ENCODE results near the gene DNAJC24. TPM values are rescaled to one million over a fixed set of nuclear protein-coding genes. Genes with fewer than 3 reads are reported as not detected.

DNAJC24 gene
- total RNA-seq, 2 donors from 2014 or later, result 9.9 to 10.0 TPM

DNA sequence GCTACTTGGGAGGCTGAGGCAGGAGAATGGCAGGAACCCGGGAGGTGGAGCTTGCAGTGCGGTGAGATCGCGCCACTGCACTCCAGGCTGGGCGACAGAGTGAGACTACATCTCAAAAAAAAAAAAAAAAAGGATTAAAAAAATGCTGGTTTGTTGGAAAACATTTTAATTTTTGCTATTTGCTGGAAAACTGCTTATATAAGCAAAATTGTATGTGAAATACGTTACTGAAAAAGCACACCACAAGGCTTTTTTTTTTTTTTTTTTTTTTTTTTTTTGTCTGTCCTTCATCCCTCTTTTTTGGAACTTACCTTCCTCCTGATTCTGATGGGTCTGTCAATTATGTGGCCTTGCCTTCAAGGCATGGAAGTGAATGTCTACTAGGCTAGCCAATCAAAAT, 41.0 kb upstream of the DNAJC24 start:
- no peak for DNase-seq (ENCODE audit: low spot score)
- no peaks in the 10 kb centered on the region for H3K36me3 ChIP-seq
- no peak for TF ChIP-seq CTCF (IDR thresholded peaks at IDR 0.05)
- no peak overlapping the region for H3K4me3 ChIP-seq
- H3K27me3 ChIP-seq, result no peaks in the 10 kb centered on the region
- H3K4me1 ChIP-seq, result no peaks in the 10 kb centered on the region
- H3K9me3 ChIP-seq, result no peaks in the 10 kb centered on the region
- no peak overlapping the region for H3K27ac ChIP-seq

DNA sequence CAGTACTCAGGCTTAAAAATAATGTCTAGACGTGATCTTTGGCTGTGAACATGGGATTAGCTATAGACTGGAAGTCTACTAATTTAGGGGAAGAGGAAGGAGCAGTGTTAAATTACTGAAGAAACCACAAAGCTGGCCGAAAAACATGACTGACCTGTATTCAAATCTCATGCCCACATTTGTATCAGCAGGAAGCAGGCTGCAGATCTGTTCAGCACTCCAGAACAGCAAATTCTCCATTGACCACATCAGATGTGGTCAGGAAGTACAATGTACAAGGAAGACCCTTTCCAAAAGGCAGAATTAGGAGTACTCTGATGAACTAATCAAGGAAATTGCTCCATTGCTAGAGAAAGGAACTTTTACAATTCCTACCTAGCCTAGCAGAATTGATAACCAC, 31.9 kb upstream of the DNAJC24 start:
- TF ChIP-seq CTCF (IDR thresholded peaks at IDR 0.05), result no peak
- no peak overlapping the region for H3K4me3 ChIP-seq
- DNase-seq (ENCODE audit: low spot score), result no peak
- H3K4me1 ChIP-seq, result no peaks in the 10 kb centered on the region
- no peak overlapping the region for H3K27ac ChIP-seq
- no peaks in the 10 kb centered on the region for H3K36me3 ChIP-seq
- peaks cover 0 to 7% of the 10 kb centered on the region in 2 donors for H3K9me3 ChIP-seq
- no peaks in the 10 kb centered on the region for H3K27me3 ChIP-seq

DNA sequence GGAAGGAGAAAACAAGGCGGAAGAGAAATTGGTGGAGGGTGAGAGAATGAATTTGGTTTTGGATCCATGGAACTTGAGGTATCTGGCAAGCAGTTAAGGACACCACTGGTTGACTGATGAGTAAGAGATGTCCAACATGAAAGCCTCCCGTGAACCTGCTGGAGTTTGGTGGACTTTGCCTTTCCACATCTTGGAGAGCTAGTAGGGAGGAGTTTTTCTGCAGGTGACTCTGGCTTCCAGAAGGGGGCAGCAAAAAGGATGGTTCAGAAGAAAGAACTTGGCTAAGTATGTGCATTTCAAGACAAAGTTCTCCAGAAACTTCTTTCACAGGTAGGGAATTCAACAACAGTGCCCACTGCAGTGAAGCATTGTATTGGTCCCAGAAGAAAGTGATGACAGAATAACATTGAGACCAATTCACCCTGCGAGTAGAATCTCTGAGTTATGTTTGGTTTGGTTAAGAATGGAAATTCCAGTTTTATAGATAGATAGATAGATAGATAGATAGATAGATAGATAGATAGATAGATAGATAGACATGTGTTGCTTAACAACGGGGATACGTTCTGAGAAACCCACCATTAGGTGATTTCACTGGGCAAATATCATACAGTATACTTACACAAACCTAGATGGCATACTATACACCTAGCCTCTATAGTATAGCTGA, 28.6 kb upstream of the DNAJC24 start:
- Histone ChIP-seq H3K9me3 (no peaks in the 10 kb centered on the region), H3K27me3 (no peaks in the 10 kb centered on the region), H3K4me3 (no peak overlapping the region), H3K36me3 (no peaks in the 10 kb centered on the region), H3K4me1 (no peaks in the 10 kb centered on the region), H3K27ac (no peak overlapping the region)
- no peak for DNase-seq (ENCODE audit: low spot score)
- TF ChIP-seq CTCF (IDR thresholded peaks at IDR 0.05), result no peak

DNA sequence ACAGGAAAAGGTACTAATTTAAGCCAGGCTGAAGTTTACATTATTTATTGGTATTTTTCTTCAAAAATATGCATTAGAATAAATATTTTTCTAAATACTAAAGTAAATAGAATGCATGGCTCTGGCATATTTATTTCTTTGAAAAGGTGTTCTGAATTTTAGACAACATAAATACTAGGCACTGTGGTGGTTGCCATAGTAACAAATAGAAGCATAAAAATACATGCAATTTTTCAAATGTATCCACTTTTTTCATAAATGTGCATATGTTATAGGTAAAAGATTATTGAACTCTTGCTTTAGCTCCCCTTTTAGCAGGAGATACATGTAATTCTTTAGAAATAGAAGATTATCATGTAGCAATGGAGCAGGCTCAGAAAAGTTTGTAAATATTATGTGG, 18.5 kb upstream of the DNAJC24 start:
- H3K4me1 ChIP-seq, result no peaks in the 10 kb centered on the region
- H3K4me3 ChIP-seq, result no peak overlapping the region
- H3K9me3 ChIP-seq, result no peaks in the 10 kb centered on the region
- H3K27ac ChIP-seq, result no peak overlapping the region
- DNase-seq (ENCODE audit: low spot score), result no peak
- H3K36me3 ChIP-seq, result no peaks in the 10 kb centered on the region
- no peak for TF ChIP-seq CTCF (IDR thresholded peaks at IDR 0.05)
- no peaks in the 10 kb centered on the region for H3K27me3 ChIP-seq

- no peak for DNase-seq (ENCODE audit: low spot score)
- Histone ChIP-seq H3K4me1 (no peaks in the 10 kb centered on the region), H3K4me3 (no peak overlapping the region), H3K27ac (no peak overlapping the region), H3K27me3 (no peaks in the 10 kb centered on the region), H3K36me3 (no peaks in the 10 kb centered on the region), H3K9me3 (no peaks in the 10 kb centered on the region)
- TF ChIP-seq CTCF (IDR thresholded peaks at IDR 0.05), result no peak
Observed at GRCh38 chr11:31355131-31355530, 14.5 kb upstream of the DNAJC24 start.

GRCh38 chr11:31355817-31356216, 13.8 kb upstream of the DNAJC24 start:
- no peak for DNase-seq (ENCODE audit: low spot score)
- Histone ChIP-seq H3K4me1 (no peaks in the 10 kb centered on the region), H3K9me3 (no peaks in the 10 kb centered on the region), H3K4me3 (no peak overlapping the region), H3K36me3 (no peaks in the 10 kb centered on the region), H3K27ac (no peak overlapping the region), H3K27me3 (no peaks in the 10 kb centered on the region)
- no peak for TF ChIP-seq CTCF (IDR thresholded peaks at IDR 0.05)
